Measurements from ENCODE around the gene TGIF1. TPM values are rescaled to one million over a fixed set of nuclear protein-coding genes. Genes with fewer than 3 reads are reported as not detected.

The TGIF1 gene
- total and polyA plus RNA-seq, 10 of the 15 experiments (the other 5 are each of a cell fraction or from before 2014, with no cell fraction given): 1.8 to 8.5 (median 6.4) TPM

DNA sequence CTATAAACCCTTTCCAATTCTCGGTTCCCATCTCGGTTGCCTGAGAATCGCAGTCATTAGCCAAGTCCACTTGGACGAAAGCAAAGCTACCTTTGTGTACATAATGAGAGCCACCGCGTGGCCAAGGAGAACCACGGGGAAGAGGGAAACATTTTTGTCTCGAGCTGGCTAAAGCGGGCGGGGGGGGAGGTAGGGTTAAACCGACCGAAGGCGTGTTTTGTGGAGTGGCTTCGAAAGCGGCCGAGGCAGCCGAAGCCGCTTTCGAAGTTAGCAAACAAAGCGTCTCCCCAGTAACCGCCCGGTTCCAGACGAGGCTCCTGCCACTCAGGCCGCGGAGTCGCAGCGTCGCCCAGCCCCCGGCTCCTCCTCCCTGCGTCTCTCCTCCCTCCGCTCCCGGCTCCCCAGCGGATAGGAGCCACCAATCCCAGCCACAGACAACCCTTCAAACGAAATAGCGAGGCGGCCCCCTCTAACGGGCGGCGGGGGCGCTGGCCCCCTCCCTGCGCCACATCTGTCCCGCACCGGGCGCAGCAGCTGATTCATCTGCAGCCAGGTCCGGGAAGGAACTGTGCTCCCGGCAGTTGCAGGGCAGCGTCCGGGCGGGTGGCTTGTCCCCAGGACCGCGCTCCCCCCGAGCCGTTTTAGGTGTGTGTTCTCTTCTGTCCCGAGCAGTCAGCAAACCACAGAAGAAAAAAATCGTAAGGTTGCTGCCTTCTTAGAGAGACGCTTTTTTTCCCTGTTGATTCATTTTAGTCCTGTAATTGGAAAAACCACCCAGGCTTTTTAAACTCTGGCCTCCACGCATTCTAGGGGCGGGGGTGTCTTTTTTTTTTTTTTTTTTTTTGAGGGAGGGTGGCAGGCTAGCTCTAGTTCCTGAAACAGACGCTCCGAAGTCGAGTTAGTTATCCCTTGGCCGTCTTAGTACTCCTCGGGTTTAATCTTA is 1.8 kb upstream of the TGIF1 start (continued):
- TF ChIP-seq ZNF384 (IDR thresholded peaks at IDR 0.05; ENCODE audit: borderline replicate concordance, low read depth, low read length) (peak; percentile 31; the same call in 1 of the 2 replicates), GATAD2B (conservative IDR thresholded peaks at IDR 0.05; ENCODE audit: low read depth) (peak; percentile 56), POLR2A (IDR thresholded peaks at IDR 0.05; ENCODE audit: low read depth, low read length) (peak; percentile 71; the same call in 1 of the 2 replicates), FOXM1 (IDR thresholded peaks at IDR 0.05; ENCODE audit: low read depth, low read length) (0 out of 2 replicates have a peak, but pooled peaks have one; percentile 11), STAT3 (IDR thresholded peaks at IDR 0.05; ENCODE audit: low read depth, low read length) (no peak), SPI1 (IDR thresholded peaks at IDR 0.05; ENCODE audit: borderline replicate concordance, insufficient read depth, low read depth, low read length) (peak; percentile 19; the same call in 1 of the 2 replicates), ZNF207 (IDR thresholded peaks at IDR 0.05; ENCODE audit: borderline replicate concordance) (peak; percentile 23; the same call in 1 of the 2 replicates), CBX5 (IDR thresholded peaks at IDR 0.05; ENCODE audit: low read depth) (0 out of 2 replicates have a peak, but pooled peaks have one; percentile 10), EZH2 (IDR thresholded peaks at IDR 0.05; ENCODE audit: borderline replicate concordance, control insufficient read depth, low read depth, low read length) (no peak), CHD2 (IDR thresholded peaks at IDR 0.05; ENCODE audit: borderline replicate concordance, low read depth, low read length) (0 out of 2 replicates have a peak, but pooled peaks have one; percentile 33), YY1 (IDR thresholded peaks at IDR 0.05; ENCODE audit: low read depth, low read length) (peak; percentile 25; the same call in 1 of the 2 replicates)
- TF ChIP-seq, protein P1, sequence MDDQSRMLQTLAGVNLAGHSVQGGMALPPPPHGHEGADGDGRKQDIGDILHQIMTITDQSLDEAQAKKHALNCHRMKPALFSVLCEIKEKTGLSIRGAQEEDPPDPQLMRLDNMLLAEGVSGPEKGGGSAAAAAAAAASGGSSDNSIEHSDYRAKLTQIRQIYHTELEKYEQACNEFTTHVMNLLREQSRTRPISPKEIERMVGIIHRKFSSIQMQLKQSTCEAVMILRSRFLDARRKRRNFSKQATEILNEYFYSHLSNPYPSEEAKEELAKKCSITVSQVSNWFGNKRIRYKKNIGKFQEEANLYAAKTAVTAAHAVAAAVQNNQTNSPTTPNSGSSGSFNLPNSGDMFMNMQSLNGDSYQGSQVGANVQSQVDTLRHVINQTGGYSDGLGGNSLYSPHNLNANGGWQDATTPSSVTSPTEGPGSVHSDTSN (IDR thresholded peaks at IDR 0.05; ENCODE audit: insufficient replicate concordance, low read depth, low read length): peak; percentile 90

Data from GM12878 (cell line).